HG03108 (cell line): ENCODE results near the gene MADD.

Experiments
- ATAC-seq: cut with Tn5 transposase; IDR thresholded peaks from one replicate; pipeline ENCODE4 v1.9.1; 2021; ENCODE audit warnings: moderate library complexity; ENCODE audit not compliant: unreplicated experiment

MADD gene

GRCh38 chr11:47249378-47249715, 20.6 kb upstream of the MADD start:
- ATAC-seq: no peak

DNA sequence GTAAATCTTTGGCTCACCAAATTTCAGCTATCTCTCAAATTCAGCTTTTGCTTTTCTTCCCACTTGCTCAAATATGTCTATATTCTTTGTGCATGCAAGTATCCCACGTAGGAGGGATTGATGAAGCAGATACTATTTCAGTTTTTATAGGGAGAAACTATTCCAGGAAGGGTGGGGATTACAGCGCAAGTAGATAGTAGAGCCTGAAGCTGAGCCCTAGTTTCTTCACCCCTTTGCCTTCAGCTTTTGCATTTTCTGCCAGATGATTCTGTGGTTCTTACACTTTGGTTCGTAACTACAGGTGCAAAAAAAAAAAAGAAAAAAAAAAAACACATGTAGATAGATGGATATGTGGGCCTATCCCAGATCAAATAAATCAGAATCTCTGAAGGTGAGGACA, 18.2 kb upstream of the MADD start:
- no peak for ATAC-seq

- ATAC-seq: no peak
Observed at GRCh38 chr11:47253660-47254059, 16.3 kb upstream of the MADD start.

DNA sequence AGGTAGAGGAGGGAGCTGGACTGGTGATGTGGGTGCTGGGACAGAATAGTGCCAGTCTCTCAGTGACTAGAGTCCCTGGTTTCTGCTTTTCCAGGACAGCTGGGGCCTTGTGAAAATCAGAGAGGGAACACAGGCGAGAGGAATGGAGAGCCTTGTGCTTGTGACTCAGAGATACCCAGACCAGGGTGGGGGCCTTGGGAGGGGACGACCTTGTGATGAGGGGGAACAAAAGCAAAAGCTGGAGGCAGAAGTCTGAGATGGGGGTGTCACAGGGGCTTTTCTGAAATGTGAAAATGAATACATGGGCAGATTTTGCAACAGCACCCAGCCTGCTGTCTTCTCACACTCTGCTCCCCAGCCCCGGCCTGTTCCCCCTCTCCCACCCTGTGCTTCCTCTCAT, 15.5 kb upstream of the MADD start:
- no peak for ATAC-seq

GRCh38 chr11:47256374-47256773, 13.6 kb upstream of the MADD start:
- no peak for ATAC-seq

DNA sequence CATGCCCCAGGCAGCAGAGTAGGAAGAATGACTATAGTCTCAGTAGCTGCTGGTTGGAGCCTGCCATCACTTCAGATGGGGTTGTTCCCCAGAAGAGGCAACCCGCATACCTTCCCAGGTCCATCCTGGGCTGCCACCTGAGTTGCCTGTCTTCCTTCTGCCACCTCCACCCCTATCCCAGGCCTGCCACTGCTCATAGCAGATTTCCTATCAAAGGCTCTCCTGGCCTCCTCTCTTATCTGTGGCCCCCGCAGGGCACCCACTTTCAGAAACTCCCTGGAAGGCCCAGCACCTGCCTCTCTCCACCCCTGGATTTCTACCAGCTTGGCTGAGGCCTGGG, 12.8 kb upstream of the MADD start:
- no peak for ATAC-seq

- ATAC-seq: no peak
Observed at GRCh38 chr11:47257517-47258316, 12.2 kb upstream of the MADD start, which contains the start of gene NR1H3. Gene NR1H3, plus strand, starts transcription at chr11:47257996. Its CDS starts 1,221 bp downstream, at chr11:47259217.

- no peak for ATAC-seq
Observed at GRCh38 chr11:47258317-47258902, 11.5 kb upstream of the MADD start.

- no peak for ATAC-seq
Observed at GRCh38 chr11:47259232-47259977, 10.5 kb upstream of the MADD start.

GRCh38 chr11:47260366-47260765, 9.6 kb upstream of the MADD start:
- no peak for ATAC-seq

GRCh38 chr11:47261291-47261800, 8.6 kb upstream of the MADD start:
- no peak for ATAC-seq

DNA sequence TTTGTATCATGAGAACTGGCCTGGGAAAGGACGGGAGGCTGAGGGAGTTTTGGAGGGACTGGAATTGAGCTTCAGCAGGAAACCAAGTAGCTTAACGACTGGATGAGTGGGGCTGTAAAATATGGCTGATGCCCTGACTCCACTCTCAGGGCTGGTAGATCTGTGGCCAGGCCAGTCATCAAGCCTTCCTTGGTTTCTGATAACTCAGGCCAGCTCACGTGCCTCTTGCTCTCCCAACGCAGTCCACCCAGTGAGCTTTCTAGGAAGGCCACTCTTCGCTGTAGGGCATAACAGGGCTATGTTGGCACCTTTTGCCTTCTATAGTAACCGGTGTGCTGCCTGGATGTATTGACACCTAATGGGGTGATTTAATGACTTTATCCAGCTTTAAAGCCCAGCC, 5.8 kb upstream of the MADD start:
- no peak for ATAC-seq

DNA sequence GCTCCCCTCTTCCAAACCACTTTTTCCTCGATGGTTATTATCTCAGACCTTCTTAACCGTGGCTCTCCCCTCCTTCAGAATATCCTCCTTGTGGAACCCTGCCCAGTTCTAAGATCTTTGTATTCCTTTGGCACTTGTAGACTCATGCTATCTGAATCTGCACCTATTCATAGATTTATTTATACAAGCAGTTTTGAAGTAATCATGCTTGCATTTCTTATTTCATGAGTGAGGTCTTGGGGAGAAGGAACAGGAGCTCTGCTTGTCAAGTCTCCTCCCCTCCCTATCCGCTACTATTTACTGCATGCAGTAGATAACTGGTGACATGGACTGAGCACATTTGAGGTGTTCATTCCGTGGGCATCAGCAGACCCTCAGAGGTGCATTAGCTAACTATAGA, 5.4 kb upstream of the MADD start:
- no peak for ATAC-seq

- ATAC-seq: no peak
Observed at GRCh38 chr11:47267876-47268275, 2.1 kb upstream of the MADD start.

GRCh38 chr11:47268448-47269001, 1.4 kb upstream of the MADD start:
- ATAC-seq: no peak

DNA sequence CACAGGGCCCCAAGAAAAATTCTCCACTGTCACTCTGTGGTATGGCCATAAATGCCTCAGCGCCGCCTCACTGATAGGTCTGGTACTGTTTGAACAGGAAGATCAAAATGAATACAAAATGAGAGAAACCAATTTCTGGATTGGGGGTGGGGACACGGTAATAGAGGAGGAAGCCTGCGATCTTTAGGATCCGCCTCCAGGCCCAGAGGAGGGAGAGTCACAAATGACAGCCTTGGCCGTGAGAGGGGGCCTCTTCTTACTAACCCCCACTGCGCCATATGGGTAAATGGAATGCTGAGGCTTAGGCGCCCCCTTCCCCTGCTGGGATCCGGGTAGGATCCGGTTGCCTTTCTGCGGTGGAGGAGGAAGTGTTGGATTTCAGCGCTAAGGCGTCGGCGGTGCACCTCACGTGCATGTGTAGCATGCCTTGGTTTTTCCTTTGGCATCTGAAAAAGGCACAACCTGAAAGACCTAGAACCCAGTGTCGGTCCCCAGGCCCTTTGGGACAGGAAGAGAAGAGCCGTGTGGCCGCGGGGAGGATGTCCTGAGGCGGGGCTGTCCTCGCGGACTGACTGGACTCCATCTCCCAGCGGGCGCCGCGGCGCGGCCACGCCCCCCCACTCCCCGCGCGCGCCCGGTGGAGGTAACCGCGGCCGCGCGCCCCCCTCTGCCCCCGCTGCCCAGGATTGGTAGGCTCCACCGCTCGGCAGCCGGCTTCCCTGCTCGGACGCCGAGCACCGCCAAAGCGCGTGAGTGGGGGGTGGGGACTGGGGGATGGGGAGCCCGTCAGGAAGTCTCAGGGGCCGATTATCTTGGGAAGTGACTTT, 718 bp upstream of the MADD start:
- ATAC-seq: peak; percentile 39

DNA sequence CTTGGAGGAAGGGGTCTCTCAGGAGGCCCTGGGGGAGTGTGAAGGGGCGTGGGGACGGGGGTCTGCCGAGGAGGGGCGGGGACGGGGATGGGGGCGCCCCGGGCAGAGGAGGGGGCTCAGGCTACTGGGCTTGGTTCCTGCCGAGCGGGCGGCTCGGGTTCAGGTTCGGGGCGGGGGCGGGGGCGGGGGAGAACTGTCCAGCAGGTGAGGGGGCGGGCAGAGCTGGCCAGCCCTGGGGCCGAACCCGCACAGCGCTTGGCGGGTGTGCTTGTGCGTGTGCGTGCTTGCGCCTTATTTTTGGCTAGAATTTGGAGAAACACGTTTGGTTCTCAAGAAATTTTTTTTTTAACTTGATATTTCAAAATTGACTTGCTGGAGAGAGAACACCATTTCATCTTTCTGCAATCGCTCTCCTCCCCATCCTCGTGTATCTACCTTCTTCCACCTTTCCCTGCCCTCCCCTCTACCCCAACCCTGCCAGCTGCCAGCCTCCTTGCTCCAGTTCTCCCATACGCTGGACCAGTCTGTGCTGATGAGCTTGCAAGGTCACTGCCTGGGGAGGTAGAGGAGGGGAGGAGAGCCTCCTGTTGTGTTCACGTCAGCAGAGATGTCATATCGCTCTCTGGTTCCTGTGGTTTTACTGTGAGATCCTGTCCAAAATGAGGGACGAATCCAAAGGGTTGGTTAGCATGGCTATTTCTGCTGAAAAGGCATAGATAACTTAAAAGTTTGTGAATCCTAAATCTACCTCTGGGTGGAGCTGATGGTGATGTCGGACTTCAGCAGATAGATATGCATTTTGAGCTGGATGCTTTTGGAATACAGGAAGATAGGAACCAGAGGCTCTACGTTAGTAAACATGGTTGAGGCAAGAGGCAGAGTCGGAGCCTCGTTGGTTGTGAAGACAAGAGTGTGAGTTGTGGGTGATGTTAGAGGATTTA, 668 bp downstream of the MADD start:
- ATAC-seq: no peak

DNA sequence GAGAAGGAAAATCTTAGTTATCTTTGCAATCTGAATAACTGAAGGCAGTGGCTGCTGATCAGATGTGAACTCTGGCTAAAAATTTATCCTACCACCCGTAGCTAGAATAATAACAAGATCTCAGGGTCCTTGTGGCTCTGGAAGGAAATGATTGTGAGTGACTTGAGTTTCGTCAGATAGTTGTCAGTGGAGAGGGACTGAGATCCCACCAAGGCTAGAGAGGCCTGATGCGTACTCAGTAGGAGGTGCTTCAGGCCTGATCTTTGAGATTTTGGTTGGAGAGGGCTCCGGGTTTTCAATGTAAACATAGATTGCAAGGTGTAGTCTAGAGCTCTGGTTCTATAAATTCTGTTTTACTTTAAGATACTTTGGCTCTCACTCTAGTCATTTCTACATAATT, 1.4 kb downstream of the MADD start:
- ATAC-seq: no peak

GRCh38 chr11:47271961-47272661, 2.2 kb downstream of the MADD start:
- no peak for ATAC-seq
